ENCODE measurements around the gene TGM6. TPM values are rescaled to one million over a fixed set of nuclear protein-coding genes. Genes with fewer than 3 reads are reported as not detected.

The TGM6 gene
- total RNA-seq: not detected

DNA sequence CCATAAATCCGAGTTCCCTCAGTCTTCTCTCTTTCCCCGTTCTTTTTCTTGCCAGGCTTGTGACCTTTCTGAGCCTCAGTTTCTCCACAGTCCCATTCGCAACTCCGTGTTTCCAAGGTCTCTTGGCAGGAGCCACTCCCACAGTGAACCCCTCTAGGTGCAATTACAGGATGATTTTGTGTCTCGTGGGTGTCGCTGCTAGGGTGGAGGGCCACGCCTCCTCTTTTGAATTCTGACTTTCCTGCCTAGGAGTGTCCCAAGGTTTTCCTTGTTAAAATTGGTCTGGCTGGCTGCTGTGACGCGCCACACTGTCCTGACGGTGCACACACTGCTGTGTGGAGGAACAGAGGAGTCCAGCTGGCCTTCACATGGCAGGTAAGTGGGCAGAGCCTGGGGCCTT lies at the start of gene TGM6:
TSS of gene TGM6 (plus strand) at position 301 of the 400 bp plus-strand sequence. CDS start at position 369, 68 bp downstream.
- H3K4me1 Mint-ChIP-seq (ENCODE audit: low read depth in 2 of 2): no peaks in the 10 kb centered on the region
- DNase-seq (ENCODE audit: low spot score) (no peak), ATAC-seq (no peak)
- no peaks in the 10 kb centered on the region for H3K36me3 Mint-ChIP-seq
- no peak within 1 kb of the TSS for H3K27ac Mint-ChIP-seq
- H3K27me3 Mint-ChIP-seq: peaks cover 0 to 16% of the 10 kb centered on the region in 2 donors
- no peak within 1 kb of the TSS for H3K4me3 Mint-ChIP-seq
- H3K9me3 Mint-ChIP-seq: no peaks in the 10 kb centered on the region

DNA sequence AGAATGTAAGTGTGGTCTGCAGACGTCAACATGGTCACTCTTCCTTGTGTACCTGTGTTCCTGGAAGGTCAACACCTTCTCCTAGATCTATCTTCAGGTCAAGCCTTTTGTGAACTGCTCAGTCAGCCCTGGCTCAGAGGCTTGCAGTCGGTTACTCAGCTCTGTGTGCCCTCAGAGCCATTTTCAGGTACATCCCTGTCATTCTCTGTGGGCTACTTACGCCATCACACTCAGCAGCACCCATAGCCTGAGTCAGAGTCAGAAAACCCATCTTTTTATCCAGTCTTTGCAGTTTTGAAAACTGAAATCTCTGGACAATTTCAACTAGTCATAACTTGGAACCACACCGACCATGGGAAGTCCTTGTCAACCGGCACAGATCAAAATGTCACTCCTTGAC lies 49.6 kb upstream of the TGM6 start:
- Mint-ChIP-seq H3K4me3 (no peak overlapping the region), H3K4me1 (ENCODE audit: low read depth in 2 of 2) (no peaks in the 10 kb centered on the region), H3K9me3 (no peaks in the 10 kb centered on the region), H3K27me3 (peaks cover 6% of the 10 kb centered on the region in 2 donors), H3K27ac (no peak overlapping the region), H3K36me3 (no peaks in the 10 kb centered on the region)
- ATAC-seq (no peak), DNase-seq (ENCODE audit: low spot score) (no peak)

DNA sequence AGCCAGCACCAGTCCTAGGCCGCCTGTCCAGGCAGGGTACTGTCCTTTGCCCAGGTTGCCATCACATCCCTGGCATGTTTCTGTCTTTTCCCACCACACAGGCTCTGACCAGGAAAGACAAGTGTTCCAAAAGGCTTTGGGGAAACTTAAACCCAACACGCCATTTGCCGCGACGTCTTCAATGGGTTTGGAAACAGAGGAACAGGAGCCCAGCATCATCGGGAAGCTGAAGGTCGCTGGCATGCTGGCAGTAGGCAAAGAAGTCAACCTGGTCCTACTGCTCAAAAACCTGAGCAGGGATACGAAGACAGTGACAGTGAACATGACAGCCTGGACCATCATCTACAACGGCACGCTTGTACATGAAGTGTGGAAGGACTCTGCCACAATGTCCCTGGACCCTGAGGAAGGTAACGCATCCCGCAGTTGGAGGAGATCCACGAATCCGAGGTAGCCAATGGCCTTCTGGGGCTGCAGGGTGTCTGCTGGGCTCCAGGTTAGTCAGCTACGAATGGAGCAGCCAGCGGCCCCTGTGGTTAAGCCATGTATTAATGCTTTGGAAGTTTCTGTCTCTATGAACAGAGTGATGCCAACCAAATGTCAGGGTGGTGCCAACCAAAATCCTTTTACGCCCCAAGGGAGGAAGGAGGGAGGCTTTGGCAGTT lies 48.7 kb upstream of the TGM6 start:
- H3K27ac Mint-ChIP-seq: no peak overlapping the region
- H3K27me3 Mint-ChIP-seq: peaks cover 3 to 6% of the 10 kb centered on the region in 2 donors
- H3K4me3 Mint-ChIP-seq: no peak overlapping the region
- no peak for ATAC-seq
- no peak for DNase-seq (ENCODE audit: low spot score)
- H3K9me3 Mint-ChIP-seq: no peaks in the 10 kb centered on the region
- no peaks in the 10 kb centered on the region for H3K4me1 Mint-ChIP-seq (ENCODE audit: low read depth in 2 of 2)
- H3K36me3 Mint-ChIP-seq: no peaks in the 10 kb centered on the region

DNA sequence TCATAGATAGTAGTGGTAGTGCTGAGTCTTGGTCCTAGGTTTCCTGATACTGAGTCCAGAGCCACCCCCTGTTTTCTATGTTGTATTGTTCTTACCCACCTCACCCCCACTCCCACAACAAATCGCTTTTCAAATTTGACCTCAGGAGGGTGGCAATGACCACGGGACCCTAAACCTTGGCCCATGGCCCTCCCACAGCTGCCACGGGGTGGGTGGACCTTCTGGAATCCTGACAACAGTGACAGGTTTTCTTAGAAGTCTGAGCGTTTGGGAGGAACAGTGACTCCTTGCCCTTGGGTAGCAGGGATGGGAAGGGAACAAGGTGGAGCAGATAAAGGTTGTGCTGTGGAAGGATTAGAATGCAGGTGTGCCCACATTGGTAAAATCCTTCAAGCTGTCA lies 48.0 kb upstream of the TGM6 start:
- no peak overlapping the region for H3K4me3 Mint-ChIP-seq
- peaks cover 3 to 10% of the 10 kb centered on the region in 2 donors for H3K27me3 Mint-ChIP-seq
- no peaks in the 10 kb centered on the region for H3K9me3 Mint-ChIP-seq
- no peaks in the 10 kb centered on the region for H3K4me1 Mint-ChIP-seq (ENCODE audit: low read depth in 2 of 2)
- no peak for DNase-seq (ENCODE audit: low spot score)
- no peak overlapping the region for H3K27ac Mint-ChIP-seq
- no peak for ATAC-seq
- H3K36me3 Mint-ChIP-seq: no peaks in the 10 kb centered on the region

DNA sequence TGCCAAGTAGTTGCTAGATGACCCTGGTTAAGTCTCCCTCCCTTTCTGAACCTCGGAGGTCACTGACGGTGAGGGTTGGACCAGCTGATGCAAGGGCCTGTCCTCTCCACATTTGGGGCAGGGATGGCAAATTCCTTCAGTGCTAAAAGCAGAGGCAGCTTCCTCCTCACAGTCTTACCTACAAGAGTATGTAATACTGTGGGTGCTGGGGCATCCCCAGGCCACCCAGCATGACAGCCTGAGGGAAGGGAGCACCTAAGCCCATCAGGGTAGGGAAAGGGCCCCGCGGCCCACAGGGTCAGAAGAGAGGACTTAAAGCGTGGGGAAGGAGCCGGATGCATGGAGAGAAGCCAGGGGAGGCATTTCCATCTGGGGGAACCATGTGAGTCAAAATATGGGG lies 46.9 kb upstream of the TGM6 start:
- Mint-ChIP-seq H3K9me3 (no peaks in the 10 kb centered on the region), H3K36me3 (no peaks in the 10 kb centered on the region), H3K4me1 (ENCODE audit: low read depth in 2 of 2) (no peaks in the 10 kb centered on the region), H3K4me3 (no peak overlapping the region), H3K27me3 (peaks cover 3 to 15% of the 10 kb centered on the region in 2 donors), H3K27ac (no peak overlapping the region)
- no peak for DNase-seq (ENCODE audit: low spot score)
- ATAC-seq: peak in 1 of 2 donors; percentile 22

DNA sequence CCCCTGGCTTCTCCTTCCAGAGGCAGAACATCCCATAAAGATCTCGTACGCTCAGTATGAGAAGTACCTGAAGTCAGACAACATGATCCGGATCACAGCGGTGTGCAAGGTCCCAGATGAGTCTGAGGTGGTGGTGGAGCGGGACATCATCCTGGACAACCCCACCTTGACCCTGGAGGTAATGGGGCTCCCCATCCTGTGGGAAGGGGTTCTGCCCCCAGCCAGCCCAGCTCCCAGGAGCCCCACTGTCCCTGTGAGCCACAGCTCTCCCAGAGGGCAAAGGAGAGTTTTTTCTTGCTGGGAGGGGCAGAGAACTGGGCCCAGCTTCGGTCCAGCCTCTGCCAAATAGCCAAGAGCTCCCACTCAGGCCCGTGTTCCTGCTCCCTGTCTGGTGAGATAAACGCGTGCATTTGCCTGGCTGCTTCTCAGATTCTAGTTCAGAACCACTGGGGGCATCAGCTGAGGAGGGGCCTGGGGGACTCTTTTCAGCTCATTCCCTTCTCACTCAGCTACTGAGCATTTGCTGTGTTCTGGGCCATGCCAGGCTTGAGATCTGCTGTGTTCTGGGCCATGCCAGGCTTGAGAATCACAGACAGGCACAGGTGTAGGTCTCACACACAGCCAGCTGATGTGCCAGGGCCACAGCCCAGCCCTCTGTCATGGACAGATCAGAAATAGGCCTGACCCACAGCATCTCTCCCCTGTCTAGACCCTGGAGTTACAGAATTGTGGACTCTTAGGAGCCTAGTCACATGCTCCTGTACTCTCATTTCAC lies 45.4 kb upstream of the TGM6 start:
- H3K27me3 Mint-ChIP-seq: peaks cover 3 to 15% of the 10 kb centered on the region in 2 donors
- no peaks in the 10 kb centered on the region for H3K4me1 Mint-ChIP-seq (ENCODE audit: low read depth in 2 of 2)
- ATAC-seq (peak in 1 of 2 donors; percentile 7), DNase-seq (ENCODE audit: low spot score) (no peak)
- no peak overlapping the region for H3K27ac Mint-ChIP-seq
- no peak overlapping the region for H3K4me3 Mint-ChIP-seq
- no peaks in the 10 kb centered on the region for H3K36me3 Mint-ChIP-seq
- no peaks in the 10 kb centered on the region for H3K9me3 Mint-ChIP-seq

DNA sequence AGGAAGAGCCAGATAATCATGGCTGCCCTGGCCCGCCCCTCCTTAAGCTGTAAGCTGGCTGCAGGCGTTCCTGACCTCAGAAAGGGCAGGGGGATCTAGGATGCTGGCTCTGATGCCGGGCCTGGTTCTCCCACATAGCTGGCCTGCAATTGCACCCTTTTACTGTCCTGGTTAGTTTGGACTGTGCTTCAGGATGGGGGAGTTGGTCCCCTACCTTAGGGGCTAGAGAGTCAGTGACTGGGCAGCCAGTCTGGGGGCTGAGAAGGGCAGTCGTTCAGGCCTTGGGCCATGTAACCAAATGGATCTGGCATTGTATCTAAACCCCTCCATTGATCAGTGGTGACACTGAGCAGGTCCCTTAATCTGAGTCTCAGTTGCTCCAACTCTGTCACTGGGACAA lies 44.2 kb upstream of the TGM6 start:
- Mint-ChIP-seq H3K27me3 (peaks cover under 1 to 9% of the 10 kb centered on the region in 2 donors), H3K4me1 (ENCODE audit: low read depth in 2 of 2) (no peaks in the 10 kb centered on the region), H3K9me3 (no peaks in the 10 kb centered on the region), H3K4me3 (no peak overlapping the region), H3K27ac (no peak overlapping the region), H3K36me3 (no peaks in the 10 kb centered on the region)
- no peak for ATAC-seq
- no peak for DNase-seq (ENCODE audit: low spot score)

DNA sequence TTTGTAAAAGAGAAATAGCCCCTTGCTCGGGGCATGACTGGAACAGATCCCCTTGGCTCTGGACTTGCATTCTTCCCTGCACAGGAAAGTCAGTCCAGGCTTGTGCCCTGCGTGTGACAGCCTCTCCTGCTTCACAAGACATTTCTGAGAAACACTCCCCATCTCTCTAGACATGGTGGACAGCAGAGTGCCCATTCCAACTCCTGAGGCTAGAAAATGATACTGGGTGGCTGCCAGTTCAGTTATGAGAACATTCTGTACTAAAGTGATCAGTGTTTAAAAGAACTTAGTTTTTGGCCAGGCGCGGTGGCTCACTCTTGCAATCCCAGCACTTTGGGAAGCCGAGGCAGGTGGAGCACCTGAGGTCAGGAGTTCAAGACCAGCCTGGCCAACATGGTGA lies 43.6 kb upstream of the TGM6 start:
- Mint-ChIP-seq H3K36me3 (no peaks in the 10 kb centered on the region), H3K4me1 (ENCODE audit: low read depth in 2 of 2) (no peaks in the 10 kb centered on the region), H3K27ac (no peak overlapping the region), H3K9me3 (no peaks in the 10 kb centered on the region), H3K4me3 (no peak overlapping the region), H3K27me3 (peaks cover 3 to 9% of the 10 kb centered on the region in 2 donors)
- DNase-seq (ENCODE audit: low spot score): no peak
- no peak for ATAC-seq

DNA sequence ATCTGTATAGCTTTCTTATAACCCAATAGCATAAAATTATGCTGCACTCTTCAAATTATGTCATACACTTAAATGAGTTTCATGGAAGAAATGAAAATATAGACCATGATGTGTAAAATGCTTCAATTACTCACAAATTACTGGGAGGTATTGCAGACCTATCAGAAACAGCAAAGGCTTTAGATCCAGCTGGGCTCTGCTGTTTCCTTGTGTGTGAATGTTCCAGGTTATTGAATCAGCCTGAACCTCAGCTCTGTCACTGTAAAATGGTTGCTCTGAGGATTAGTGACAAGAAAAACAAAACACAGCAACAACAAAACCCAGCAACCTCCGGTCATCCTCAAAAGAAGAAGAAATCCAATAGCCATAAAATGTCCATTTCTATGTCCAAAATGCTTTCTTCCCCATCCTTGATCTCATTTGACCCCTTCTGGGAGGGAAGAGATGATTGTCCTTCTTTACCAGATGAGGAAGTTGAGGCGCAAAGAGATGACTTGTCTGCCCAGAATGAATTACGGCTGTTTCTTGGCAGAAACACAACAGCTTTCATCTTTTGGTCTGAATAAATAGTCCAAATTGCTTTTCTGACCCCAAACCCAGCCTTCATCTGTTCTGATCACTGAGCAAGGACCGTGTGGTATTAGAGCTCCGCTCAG lies 42.2 kb upstream of the TGM6 start:
- no peaks in the 10 kb centered on the region for H3K36me3 Mint-ChIP-seq
- DNase-seq (ENCODE audit: low spot score) (no peak), ATAC-seq (no peak)
- no peaks in the 10 kb centered on the region for H3K9me3 Mint-ChIP-seq
- H3K4me1 Mint-ChIP-seq (ENCODE audit: low read depth in 2 of 2): no peaks in the 10 kb centered on the region
- H3K27me3 Mint-ChIP-seq: peaks cover 7 to 9% of the 10 kb centered on the region in 2 donors
- no peak overlapping the region for H3K27ac Mint-ChIP-seq
- H3K4me3 Mint-ChIP-seq: no peak overlapping the region

DNA sequence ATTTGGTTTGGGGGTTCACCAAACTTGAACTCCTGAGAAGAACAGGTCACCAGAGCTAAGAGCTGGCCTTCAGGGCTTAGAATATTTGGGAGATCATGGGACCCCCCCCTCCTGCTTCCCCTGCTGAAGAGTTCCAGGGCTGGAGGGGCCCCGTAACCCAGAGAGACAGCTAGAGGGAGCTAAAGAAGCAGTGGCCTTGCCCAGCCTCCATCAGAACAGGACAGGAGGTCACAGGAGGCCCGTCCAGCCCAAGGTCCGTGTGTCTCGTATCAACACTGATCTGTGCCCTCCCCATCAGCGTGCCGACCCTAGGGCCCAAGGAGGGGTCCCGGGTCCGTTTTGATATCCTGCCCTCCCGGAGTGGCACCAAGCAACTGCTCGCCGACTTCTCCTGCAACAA lies 40.6 kb upstream of the TGM6 start:
- H3K9me3 Mint-ChIP-seq: no peaks in the 10 kb centered on the region
- H3K27me3 Mint-ChIP-seq: peaks cover 7 to 9% of the 10 kb centered on the region in 2 donors
- H3K36me3 Mint-ChIP-seq: no peaks in the 10 kb centered on the region
- no peak overlapping the region for H3K27ac Mint-ChIP-seq
- no peaks in the 10 kb centered on the region for H3K4me1 Mint-ChIP-seq (ENCODE audit: low read depth in 2 of 2)
- DNase-seq (ENCODE audit: low spot score) (no peak), ATAC-seq (no peak)
- H3K4me3 Mint-ChIP-seq: no peak overlapping the region

DNA sequence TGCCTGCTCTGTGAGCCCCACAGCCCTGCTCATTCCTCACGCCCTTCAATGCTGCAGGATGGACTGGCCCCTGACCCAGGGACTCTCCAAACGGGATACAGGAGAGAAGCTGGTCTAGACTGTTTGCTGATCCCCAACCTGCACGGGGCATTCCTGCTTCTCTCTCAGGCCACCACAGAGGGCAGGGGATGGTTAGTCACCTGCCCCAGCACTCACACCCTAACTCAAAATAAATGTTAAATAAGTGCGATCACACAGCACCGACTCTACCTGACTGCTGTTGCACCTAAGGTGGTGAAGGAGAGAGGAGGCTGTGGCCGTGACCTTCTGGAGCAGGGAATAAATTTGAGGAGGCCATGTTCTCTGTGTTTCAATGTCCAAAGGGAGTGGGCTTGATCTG lies 39.9 kb upstream of the TGM6 start:
- no peak for DNase-seq (ENCODE audit: low spot score)
- Mint-ChIP-seq H3K4me3 (no peak overlapping the region), H3K27ac (no peak overlapping the region), H3K9me3 (no peaks in the 10 kb centered on the region), H3K4me1 (ENCODE audit: low read depth in 2 of 2) (no peaks in the 10 kb centered on the region), H3K36me3 (no peaks in the 10 kb centered on the region), H3K27me3 (peaks cover 9 to 10% of the 10 kb centered on the region in 2 donors)
- no peak for ATAC-seq

DNA sequence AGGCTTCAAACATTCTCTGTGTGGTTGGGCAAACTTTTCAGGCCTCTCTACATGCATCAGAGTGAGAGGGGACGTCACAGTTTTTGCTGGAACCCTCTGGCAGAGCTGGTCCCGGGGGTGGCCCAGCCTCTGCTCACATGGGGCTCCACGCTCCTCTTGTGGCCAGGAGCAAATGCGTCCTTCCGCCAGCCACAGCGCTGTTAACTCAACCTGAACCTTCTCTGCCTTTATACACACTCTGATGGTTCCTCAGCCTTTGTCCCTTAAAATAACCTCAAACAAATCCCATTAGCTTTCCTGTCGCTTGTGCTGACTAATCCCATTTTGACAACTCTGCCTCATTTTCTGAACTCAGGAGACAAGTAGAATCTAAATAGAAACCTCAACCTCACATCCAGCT lies 39.4 kb upstream of the TGM6 start:
- Mint-ChIP-seq H3K4me1 (ENCODE audit: low read depth in 2 of 2) (no peaks in the 10 kb centered on the region), H3K27ac (no peak overlapping the region), H3K4me3 (no peak overlapping the region), H3K9me3 (no peaks in the 10 kb centered on the region), H3K27me3 (peaks cover 9 to 10% of the 10 kb centered on the region in 2 donors), H3K36me3 (no peaks in the 10 kb centered on the region)
- DNase-seq (ENCODE audit: low spot score) (no peak), ATAC-seq (no peak)

DNA sequence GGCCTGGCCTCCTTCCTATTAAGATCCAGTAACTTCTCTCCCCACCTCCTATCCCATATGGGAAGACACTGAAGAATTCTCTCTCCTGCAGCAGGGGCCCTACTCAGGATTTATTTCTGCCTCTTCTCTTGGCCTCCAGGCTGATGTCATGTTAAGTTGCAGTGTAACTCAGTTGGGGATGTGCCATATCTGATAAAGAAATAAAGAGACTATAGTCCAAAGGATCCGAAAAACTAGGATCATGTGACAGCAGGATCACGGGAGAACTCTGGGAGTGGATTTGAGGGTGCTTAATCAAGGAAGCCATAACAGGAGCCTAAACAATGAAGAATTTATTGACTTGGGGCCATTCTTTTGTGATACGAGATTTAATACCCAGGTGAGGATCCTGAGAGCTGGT lies 38.5 kb upstream of the TGM6 start:
- no peaks in the 10 kb centered on the region for H3K9me3 Mint-ChIP-seq
- no peak overlapping the region for H3K27ac Mint-ChIP-seq
- H3K4me1 Mint-ChIP-seq (ENCODE audit: low read depth in 2 of 2): no peaks in the 10 kb centered on the region
- DNase-seq (ENCODE audit: low spot score): no peak
- H3K27me3 Mint-ChIP-seq: peaks cover 10 to 12% of the 10 kb centered on the region in 2 donors
- ATAC-seq: no peak
- no peak overlapping the region for H3K4me3 Mint-ChIP-seq
- no peaks in the 10 kb centered on the region for H3K36me3 Mint-ChIP-seq

DNA sequence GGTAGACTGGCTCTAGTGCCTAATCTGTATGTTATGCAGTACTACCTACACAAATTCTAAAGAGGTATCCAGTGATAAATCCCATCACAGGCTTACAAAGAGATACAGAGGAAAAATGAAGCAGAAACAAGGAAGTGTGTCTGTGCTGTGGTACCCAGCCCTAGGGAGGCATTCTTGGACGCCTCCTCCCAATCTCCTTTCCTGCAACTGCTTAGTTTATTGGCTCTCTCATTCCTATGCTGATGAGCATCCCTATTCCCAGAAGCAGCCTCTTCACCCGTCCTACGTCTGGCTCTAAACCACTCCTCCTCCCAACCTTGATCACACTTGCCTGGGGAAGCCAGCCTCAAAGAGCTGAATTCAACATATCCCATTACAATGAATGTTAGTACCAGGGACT lies 34.5 kb upstream of the TGM6 start:
- H3K27me3 Mint-ChIP-seq: peaks cover 23 to 27% of the 10 kb centered on the region in 2 donors
- ATAC-seq (no peak), DNase-seq (ENCODE audit: low spot score) (no peak)
- no peaks in the 10 kb centered on the region for H3K36me3 Mint-ChIP-seq
- H3K4me1 Mint-ChIP-seq (ENCODE audit: low read depth in 2 of 2): no peaks in the 10 kb centered on the region
- H3K27ac Mint-ChIP-seq: no peak overlapping the region
- no peak overlapping the region for H3K4me3 Mint-ChIP-seq
- H3K9me3 Mint-ChIP-seq: no peaks in the 10 kb centered on the region
